IMR-90 (cell line): ENCODE data around the gene SCYL3. TPM values are rescaled to one million over a fixed set of nuclear protein-coding genes. Genes with fewer than 3 reads are reported as not detected.
"Not testable (repeated sequence)": the region's sequence is repeated elsewhere in the genome, so short reads cannot be mapped to it uniquely, and the experiment has no call there.

Source experiments
- ATAC-seq: fragments of 200-7000 bp; cut with Tn5 transposase; 2 replicates; pipeline ENCODE4 v1.9.1; 2020; ENCODE audit warnings: low read depth, mild to moderate bottlenecking, moderate library complexity
- BruUV-seq: library from RNA; stranded (reverse); fragments of 400-500 nt; replicated peaks from 2 replicates; lab custom pipeline; 2021; lab: Mats Ljungman, UMichigan
- CTCF ChIA-PET: fragments of 300-600 bp; formaldehyde crosslinking; extraction: SDS; loops from one replicate; lab custom pipeline; 2021; ENCODE audit warnings: antibody characterized with exemption; lab: Yijun Ruan, JAX
- POLR2A ChIA-PET: fragments of 300-600 bp; sonication (Branson Sonifier 250); formaldehyde crosslinking; loops from one replicate; lab custom pipeline; 2022; ENCODE audit warnings: antibody characterized with exemption; ENCODE audit not compliant: unreplicated experiment; lab: Charles Lee
- DNase-seq: peaks from one replicate; pipeline ENCODE4 v3.0.0; 2013
- H2AFZ ChIP-seq: replicated peaks from 2 replicates; pipeline ENCODE3; 2013; ENCODE audit warnings: low read length, mild to moderate bottlenecking; ENCODE audit not compliant: poor library complexity
- H2AK5ac ChIP-seq: 2 replicates; pipeline ENCODE4 v1.6.1; 2013; ENCODE audit warnings: low read depth, low read length, inconsistent platforms
- H2AK9ac ChIP-seq: replicated peaks from 2 replicates; pipeline ENCODE3; 2013; ENCODE audit warnings: mild to moderate bottlenecking, low read depth, low read length, moderate library complexity; ENCODE audit not compliant: poor library complexity
- H2BK120ac ChIP-seq: 2 replicates; pipeline ENCODE4 v1.6.1; 2013; ENCODE audit warnings: low read depth, low read length, inconsistent platforms
- H2BK15ac ChIP-seq: 3 replicates; pipeline ENCODE4 v1.6.1; 2013; ENCODE audit warnings: low read depth, low read length, inconsistent platforms
- H2BK20ac ChIP-seq: 2 replicates; pipeline ENCODE4 v1.6.1; 2013; ENCODE audit warnings: low read depth, mild to moderate bottlenecking, inconsistent platforms, low read length, moderate library complexity
- H2BK5ac ChIP-seq: 2 replicates; pipeline ENCODE4 v1.6.1; 2013; ENCODE audit warnings: mild to moderate bottlenecking, low read depth, low read length, inconsistent platforms; ENCODE audit not compliant: poor library complexity, severe bottlenecking
- H3K14ac ChIP-seq: replicated peaks from 2 replicates; pipeline ENCODE4 v1.6.1; 2013; ENCODE audit warnings: low read depth, low read length, inconsistent platforms
- H3K18ac ChIP-seq: 2 replicates; pipeline ENCODE4 v1.6.1; 2013; ENCODE audit warnings: low read depth, low read length, control low read depth
- H3K23ac ChIP-seq: 2 replicates; pipeline ENCODE4 v1.6.1; 2013; ENCODE audit warnings: low read depth, low read length, inconsistent platforms
- H3K27ac ChIP-seq: 2 replicates; pipeline ENCODE4 v1.5.1; 2013; ENCODE audit warnings: mild to moderate bottlenecking, control low read depth, low read length; ENCODE audit not compliant: insufficient read depth
- H3K27me3 ChIP-seq: 2 replicates; pipeline ENCODE4 v1.6.1; 2013; ENCODE audit warnings: low read length; ENCODE audit not compliant: control insufficient read depth, insufficient read depth
- H3K36me3 ChIP-seq: 2 replicates; pipeline ENCODE4 v1.6.1; 2013; ENCODE audit warnings: low read length, mixed read lengths; ENCODE audit not compliant: control insufficient read depth, insufficient read depth
- H3K4ac ChIP-seq: 2 replicates; pipeline ENCODE4 v1.6.1; 2013; ENCODE audit warnings: low read depth, low read length, inconsistent platforms
- H3K4me1 ChIP-seq: 2 replicates; pipeline ENCODE4 v1.6.1; 2013; ENCODE audit warnings: low read length, mixed read lengths; ENCODE audit not compliant: control insufficient read depth, insufficient read depth
- H3K4me2 ChIP-seq: 2 replicates; pipeline ENCODE4 v1.6.1; 2013; ENCODE audit warnings: low read depth, mild to moderate bottlenecking, control low read depth, low read length, moderate library complexity
- H3K4me3 ChIP-seq: 2 replicates; pipeline ENCODE4 v1.5.1; 2013; ENCODE audit warnings: low read depth, mild to moderate bottlenecking, control low read depth, low read length, moderate library complexity; ENCODE audit not compliant: insufficient read depth
- H3K56ac ChIP-seq: 2 replicates; pipeline ENCODE4 v1.6.1; 2013; ENCODE audit warnings: low read length, inconsistent platforms; ENCODE audit not compliant: insufficient read depth; ENCODE audit errors: extremely low read depth
- H3K79me1 ChIP-seq, 2 experiments: 2 replicates each; pipeline ENCODE4 v1.6.1; 2013; ENCODE audit warnings: low read length in 2 of 2, inconsistent platforms in 1 of 2, low read depth in 1 of 2
- H3K9ac ChIP-seq: 2 replicates; pipeline ENCODE4 v1.6.1; 2013; ENCODE audit warnings: low read depth, low read length, control low read depth
- H3K9me1 ChIP-seq: 2 replicates; pipeline ENCODE4 v1.6.1; 2013; ENCODE audit warnings: low read length, inconsistent platforms; ENCODE audit not compliant: insufficient read depth
- H3K9me3 ChIP-seq: 2 replicates; pipeline ENCODE4 v1.6.1; 2013; ENCODE audit warnings: low read length; ENCODE audit not compliant: control insufficient read depth, insufficient read depth
- H4K20me1 ChIP-seq: 2 replicates; pipeline ENCODE4 v1.6.1; 2013; ENCODE audit warnings: low read length, inconsistent platforms; ENCODE audit not compliant: insufficient read depth
- H4K5ac ChIP-seq: 2 replicates; pipeline ENCODE4 v1.6.1; 2013; ENCODE audit warnings: mild to moderate bottlenecking, low read depth, low read length, control low read depth
- H4K8ac ChIP-seq, 2 experiments: 2 replicates each; pipeline ENCODE4 v1.6.1; 2013; ENCODE audit warnings: low read depth in 2 of 2, low read length in 2 of 2, control low read depth in 1 of 2, inconsistent platforms in 1 of 2
- H4K91ac ChIP-seq: 2 replicates; pipeline ENCODE4 v1.6.1; 2013; ENCODE audit warnings: low read depth, low read length, inconsistent platforms; ENCODE audit not compliant: insufficient read depth
- WGBS, 2 experiments: methylation state at CpG; one replicate each; pipeline versions ENCODE4 v1.1.5 to v1.1.7; 2013; ENCODE audit warnings: missing lambda C conversion rate in 2 of 2; ENCODE audit not compliant: insufficient read length in 1 of 2; ENCODE audit errors: extremely low coverage in 2 of 2; 5-methylcytosine and 5-hydroxymethylcytosine counted together
- dilution Hi-C: fragments of 300-500 bp; cut with HindIII; formaldehyde crosslinking; loops from one replicate; pipeline ENCODE4 v1.14.3; 2018; ENCODE audit warnings: low sequenced_read_pairs; ENCODE audit not compliant: unreplicated experiment
- in situ Hi-C: fragments of 300-500 bp; cut with MboI; formaldehyde crosslinking; loops from 3 replicates; pipeline ENCODE4 v1.14.3; 2019; ENCODE audit warnings: low sequenced_read_pairs, inconsistent platforms, mixed read lengths
- intact Hi-C: fragments of 100-400 bp; cut with micrococcal nuclease; formaldehyde crosslinking; loops from 2 replicates; pipeline ENCODE4 v1.10.0; 2022
- polyA plus RNA-seq, 3 experiments: library from polyadenylated mRNA; depleted of rRNA; stranded (reverse); fragments of >200 nt; gene quantifications; 2 replicates each; pipeline ENCODE4 v1.2.3, GENCODE V29; 2012; ENCODE audit warnings: low replicate concordance in 1 of 3
- total RNA-seq: library from RNA; depleted of rRNA; stranded (reverse); fragments of >200 nt; gene quantifications from 2 replicates; pipeline ENCODE4 v1.2.3, GENCODE V29; 2012

The SCYL3 gene
- total and polyA plus RNA-seq, 2 of the 4 experiments (the other 2 are of a cell fraction): 3.9 to 8.4 TPM

- DNase-seq, H3K4me2 ChIP-seq, POLR2A ChIA-PET, H3K18ac ChIP-seq, H2AK5ac ChIP-seq, H3K4me3 ChIP-seq, CTCF ChIA-PET, H3K23ac ChIP-seq, H2BK5ac ChIP-seq, ATAC-seq, H4K20me1 ChIP-seq, H3K9me1 ChIP-seq, H3K9ac ChIP-seq, H3K36me3 ChIP-seq, H3K27me3 ChIP-seq, H2BK20ac ChIP-seq, H4K91ac ChIP-seq, H4K5ac ChIP-seq, dilution Hi-C loops, BruUV-seq, H3K14ac ChIP-seq, H3K9me3 ChIP-seq, H3K27ac ChIP-seq, H2AFZ ChIP-seq, H4K8ac ChIP-seq, H2AK9ac ChIP-seq, H3K56ac ChIP-seq, H3K4ac ChIP-seq, H2BK15ac ChIP-seq, intact Hi-C loops, H2BK120ac ChIP-seq, H3K79me1 ChIP-seq, H3K4me1 ChIP-seq: not testable (repeated sequence)
- WGBS, 2 experiments: no CpG with 5 or more reads among the region's 9 CpGs
- in situ Hi-C loops: loop anchor here (10.0 kb wide), 1 partner anchor 1007 kb away; no protein-coding TSS in a partner anchor
Measured at GRCh38 chr1:169918220-169918619, 24.5 kb upstream of the SCYL3 start.
